Measurements from ENCODE around the gene DCP2. TPM values are rescaled to one million over a fixed set of nuclear protein-coding genes. Genes with fewer than 3 reads are reported as not detected.

The DCP2 gene
- total RNA-seq, 3 donors from 2014 or later, result 26.2 to 67.0 (median 43.9) TPM

DNA sequence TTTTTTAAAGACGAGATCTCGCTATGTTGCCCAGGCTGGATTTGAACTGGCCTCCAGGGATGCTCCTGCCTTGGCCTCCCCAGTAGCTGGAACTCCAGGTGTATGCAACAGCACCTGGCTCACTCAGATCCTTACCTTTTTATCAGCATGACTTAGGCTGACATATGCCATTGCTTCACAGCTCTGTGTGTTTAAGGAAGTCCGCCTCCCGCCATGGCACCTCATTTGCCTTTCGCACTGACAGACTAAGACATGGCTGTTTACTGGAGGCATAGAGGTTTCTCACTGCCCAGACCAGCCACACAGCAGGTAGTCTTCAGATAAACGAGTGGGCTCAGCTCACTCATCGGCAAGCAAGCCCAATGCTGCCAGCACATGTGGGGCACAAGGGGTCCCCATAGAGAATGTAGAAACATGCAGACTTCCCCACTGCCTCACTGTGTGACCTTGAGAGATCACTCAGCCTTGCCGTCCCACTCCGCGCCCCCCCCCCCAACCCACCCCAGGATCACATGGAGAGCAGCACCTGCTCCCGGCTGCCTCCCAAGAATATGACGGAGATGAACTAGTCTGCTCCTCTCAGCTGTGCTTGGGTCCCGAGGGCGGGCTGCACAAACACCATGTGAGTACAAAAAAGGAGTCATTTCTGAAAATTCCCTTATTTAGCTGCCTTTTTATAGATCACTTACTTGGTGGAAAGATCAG lies 62.8 kb downstream of the DCP2 start:
- TF ChIP-seq, protein P1, sequence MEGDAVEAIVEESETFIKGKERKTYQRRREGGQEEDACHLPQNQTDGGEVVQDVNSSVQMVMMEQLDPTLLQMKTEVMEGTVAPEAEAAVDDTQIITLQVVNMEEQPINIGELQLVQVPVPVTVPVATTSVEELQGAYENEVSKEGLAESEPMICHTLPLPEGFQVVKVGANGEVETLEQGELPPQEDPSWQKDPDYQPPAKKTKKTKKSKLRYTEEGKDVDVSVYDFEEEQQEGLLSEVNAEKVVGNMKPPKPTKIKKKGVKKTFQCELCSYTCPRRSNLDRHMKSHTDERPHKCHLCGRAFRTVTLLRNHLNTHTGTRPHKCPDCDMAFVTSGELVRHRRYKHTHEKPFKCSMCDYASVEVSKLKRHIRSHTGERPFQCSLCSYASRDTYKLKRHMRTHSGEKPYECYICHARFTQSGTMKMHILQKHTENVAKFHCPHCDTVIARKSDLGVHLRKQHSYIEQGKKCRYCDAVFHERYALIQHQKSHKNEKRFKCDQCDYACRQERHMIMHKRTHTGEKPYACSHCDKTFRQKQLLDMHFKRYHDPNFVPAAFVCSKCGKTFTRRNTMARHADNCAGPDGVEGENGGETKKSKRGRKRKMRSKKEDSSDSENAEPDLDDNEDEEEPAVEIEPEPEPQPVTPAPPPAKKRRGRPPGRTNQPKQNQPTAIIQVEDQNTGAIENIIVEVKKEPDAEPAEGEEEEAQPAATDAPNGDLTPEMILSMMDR (IDR thresholded peaks at IDR 0.05), result no peak
- TF ChIP-seq POLR2A (IDR thresholded peaks at IDR 0.05) (no peak), POLR2AphosphoS5 (IDR thresholded peaks at IDR 0.05) (no peak)
- DNase-seq (ENCODE audit: low spot score in 2 of 2), result no peak
- Histone ChIP-seq H3K36me3 (no peaks in the 10 kb centered on the region), H3K27ac (no peak overlapping the region), H3K9me3 (no peaks in the 10 kb centered on the region), H3K4me1 (no peaks in the 10 kb centered on the region), H3K4me3 (no peak overlapping the region), H3K27me3 (no peaks in the 10 kb centered on the region)
- intact Hi-C loops (cut with DNase I; ENCODE audit: low total_unique reads), result no loop called here

DNA sequence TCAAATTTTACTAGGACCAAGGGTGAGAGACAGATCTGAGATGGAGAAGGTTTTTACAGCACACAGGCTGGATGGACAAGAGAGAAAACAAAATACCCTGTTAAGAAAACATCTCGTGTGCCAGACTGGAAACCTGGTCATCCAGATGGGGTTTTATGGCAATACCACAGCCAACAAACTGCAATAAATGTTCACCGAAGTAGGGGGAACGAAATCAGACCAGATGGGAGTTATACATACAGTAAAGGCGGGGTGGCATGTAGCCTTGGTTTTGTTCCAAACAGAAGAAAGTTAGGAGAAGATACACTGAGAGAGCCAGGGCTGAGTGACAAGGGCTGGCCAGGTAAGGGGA lies 63.3 kb downstream of the DCP2 start:
- Histone ChIP-seq H3K36me3 (no peaks in the 10 kb centered on the region), H3K27ac (no peak overlapping the region), H3K4me1 (no peaks in the 10 kb centered on the region), H3K27me3 (no peaks in the 10 kb centered on the region), H3K9me3 (no peaks in the 10 kb centered on the region), H3K4me3 (no peak overlapping the region)
- no peak for DNase-seq (ENCODE audit: low spot score in 2 of 2)
- TF ChIP-seq, protein P1 (IDR thresholded peaks at IDR 0.05), result no peak
- TF ChIP-seq POLR2AphosphoS5 (IDR thresholded peaks at IDR 0.05) (no peak), POLR2A (IDR thresholded peaks at IDR 0.05) (no peak)
- intact Hi-C loops (cut with DNase I; ENCODE audit: low total_unique reads), result no loop called here

DNA sequence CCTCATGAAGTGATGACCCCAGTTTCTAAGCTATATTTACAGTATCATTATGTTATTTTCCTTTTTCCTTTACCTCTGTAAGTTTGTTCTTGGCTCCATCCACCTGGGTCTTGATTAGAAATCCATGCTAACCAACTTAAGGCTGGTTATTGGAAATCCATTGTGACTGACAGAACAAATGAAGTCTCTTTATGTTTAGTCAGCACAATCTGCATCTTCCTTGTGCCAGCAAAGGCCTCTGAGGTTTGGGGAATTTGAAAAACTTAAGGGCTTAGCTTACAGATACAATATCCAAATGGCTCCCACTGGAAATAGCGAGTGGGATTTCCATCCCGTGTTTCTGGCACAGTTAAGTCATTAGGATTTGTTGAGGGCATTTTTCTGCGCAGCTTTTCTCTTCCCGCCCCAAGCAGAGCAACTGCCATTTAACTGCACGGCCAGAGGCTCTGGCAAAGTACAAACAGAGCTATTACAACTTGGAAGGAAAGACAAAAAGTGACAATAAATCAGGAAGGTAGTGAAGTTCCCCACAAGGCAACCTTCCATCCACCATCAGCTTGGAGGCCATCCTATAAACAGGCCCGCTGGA lies 64.2 kb downstream of the DCP2 start:
- Histone ChIP-seq H3K36me3 (no peaks in the 10 kb centered on the region), H3K4me1 (no peaks in the 10 kb centered on the region), H3K27ac (no peak overlapping the region), H3K4me3 (no peak overlapping the region), H3K27me3 (no peaks in the 10 kb centered on the region), H3K9me3 (no peaks in the 10 kb centered on the region)
- DNase-seq (ENCODE audit: low spot score in 2 of 2), result no peak
- intact Hi-C loops (cut with DNase I; ENCODE audit: low total_unique reads), result no loop called here
- TF ChIP-seq, protein P1 (IDR thresholded peaks at IDR 0.05), result no peak
- TF ChIP-seq POLR2A (IDR thresholded peaks at IDR 0.05) (no peak), POLR2AphosphoS5 (IDR thresholded peaks at IDR 0.05) (no peak)

- Histone ChIP-seq H3K4me1 (no peaks in the 10 kb centered on the region), H3K27ac (no peak overlapping the region), H3K4me3 (no peak overlapping the region), H3K27me3 (no peaks in the 10 kb centered on the region), H3K36me3 (no peaks in the 10 kb centered on the region), H3K9me3 (no peaks in the 10 kb centered on the region)
- intact Hi-C loops (cut with DNase I; ENCODE audit: low total_unique reads), result no loop called here
- TF ChIP-seq, protein P1 (IDR thresholded peaks at IDR 0.05), result no peak
- no peak for TF ChIP-seq POLR2AphosphoS5 (IDR thresholded peaks at IDR 0.05)
- TF ChIP-seq POLR2A (IDR thresholded peaks at IDR 0.05), result no peak
- DNase-seq (ENCODE audit: low spot score in 2 of 2), result no peak
These were observed 66.1 kb downstream of the DCP2 start for GRCh38 chr5:113042491-113043243.

DNA sequence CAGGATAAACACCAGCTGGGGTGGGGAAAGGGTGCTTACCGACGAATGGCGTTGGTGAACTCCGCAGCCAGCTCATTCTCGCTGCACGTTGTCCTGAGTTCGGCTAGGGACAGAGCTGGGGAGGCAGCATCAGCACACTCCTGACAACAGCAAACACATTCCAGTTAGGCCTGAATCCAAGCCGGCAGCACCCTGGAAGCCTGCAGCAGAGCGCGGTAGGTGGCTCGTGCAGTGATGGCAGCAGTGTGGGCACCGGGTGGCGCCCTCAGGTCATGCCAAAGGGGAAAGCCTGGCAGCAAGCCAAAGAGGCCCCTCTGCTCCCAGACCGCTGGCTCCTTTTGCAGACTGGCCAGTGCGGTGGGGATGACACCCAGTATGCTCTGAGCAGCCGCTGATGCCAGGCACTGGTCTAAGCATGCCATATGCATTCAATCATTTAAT lies 66.9 kb downstream of the DCP2 start:
- intact Hi-C loops (cut with DNase I; ENCODE audit: low total_unique reads), result no loop called here
- DNase-seq (ENCODE audit: low spot score in 2 of 2), result no peak

More for the DNA sequence above, 66.9 kb downstream of the DCP2 start:
- Histone ChIP-seq H3K36me3 (no peaks in the 10 kb centered on the region), H3K4me3 (no peak overlapping the region), H3K4me1 (no peaks in the 10 kb centered on the region), H3K9me3 (no peaks in the 10 kb centered on the region), H3K27me3 (no peaks in the 10 kb centered on the region), H3K27ac (peak overlapping the region in 1 of 2 donors; percentile 44)
- no peak for TF ChIP-seq POLR2A (IDR thresholded peaks at IDR 0.05)
- TF ChIP-seq, protein P1 (IDR thresholded peaks at IDR 0.05), result no peak
- TF ChIP-seq POLR2AphosphoS5 (IDR thresholded peaks at IDR 0.05), result no peak

Data from breast epithelium (tissue), 4 donors.